ENCODE data around the gene AMER2. TPM values are rescaled to one million over a fixed set of nuclear protein-coding genes. Genes with fewer than 3 reads are reported as not detected.

The AMER2 gene
- polyA plus RNA-seq, 2 donors, result not detected

- Histone ChIP-seq H3K27ac (ENCODE audit: low read depth in 2 of 2, low read length in 1 of 2) (no peak overlapping the region), H3K36me3 (ENCODE audit: control insufficient read depth in 2 of 2, insufficient read depth in 2 of 2, low read length in 1 of 2) (no peaks in the 10 kb centered on the region)
- WGBS, 2 donors, result 73 to 80% methylated on average over 4 of the region's 4 CpGs
These were observed 32.8 kb upstream of the AMER2 start for GRCh38 chr13:25204863-25205262.

GRCh38 chr13:25203127-25203740, 31.1 kb upstream of the AMER2 start:
- no peak overlapping the region for H3K4me3 ChIP-seq (ENCODE audit: low read depth in 1 of 2, low read length in 2 of 2)
- peaks cover 0 to 4% of the 10 kb centered on the region in 2 donors for H3K9me3 ChIP-seq (ENCODE audit: control insufficient read depth in 2 of 2, insufficient read depth in 1 of 2, low read depth in 1 of 2, low read length in 1 of 2)
- WGBS, 2 donors, result 38 to 43% methylated on average over 17 of the region's 17 CpGs
- H3K27me3 ChIP-seq (ENCODE audit: control insufficient read depth in 1 of 2, insufficient read depth in 2 of 2, low read length in 2 of 2), result no peaks in the 10 kb centered on the region
- no peaks in the 10 kb centered on the region for H3K4me1 ChIP-seq (ENCODE audit: control insufficient read depth in 2 of 2, insufficient read depth in 2 of 2, low read length in 1 of 2)
- no peak overlapping the region for H3K27ac ChIP-seq (ENCODE audit: low read depth in 2 of 2, low read length in 1 of 2)
- H3K36me3 ChIP-seq (ENCODE audit: control insufficient read depth in 2 of 2, insufficient read depth in 2 of 2, low read length in 1 of 2), result no peaks in the 10 kb centered on the region

More at GRCh38 chr13:25204863-25205262, 32.8 kb upstream of the AMER2 start:
- Histone ChIP-seq H3K4me1 (ENCODE audit: control insufficient read depth in 2 of 2, insufficient read depth in 2 of 2, low read length in 1 of 2) (no peaks in the 10 kb centered on the region), H3K4me3 (ENCODE audit: low read depth in 1 of 2, low read length in 2 of 2) (no peak overlapping the region), H3K27me3 (ENCODE audit: control insufficient read depth in 1 of 2, insufficient read depth in 2 of 2, low read length in 2 of 2) (no peaks in the 10 kb centered on the region), H3K9me3 (ENCODE audit: control insufficient read depth in 2 of 2, insufficient read depth in 1 of 2, low read depth in 1 of 2, low read length in 1 of 2) (peaks cover 0 to 4% of the 10 kb centered on the region in 2 donors)

DNA sequence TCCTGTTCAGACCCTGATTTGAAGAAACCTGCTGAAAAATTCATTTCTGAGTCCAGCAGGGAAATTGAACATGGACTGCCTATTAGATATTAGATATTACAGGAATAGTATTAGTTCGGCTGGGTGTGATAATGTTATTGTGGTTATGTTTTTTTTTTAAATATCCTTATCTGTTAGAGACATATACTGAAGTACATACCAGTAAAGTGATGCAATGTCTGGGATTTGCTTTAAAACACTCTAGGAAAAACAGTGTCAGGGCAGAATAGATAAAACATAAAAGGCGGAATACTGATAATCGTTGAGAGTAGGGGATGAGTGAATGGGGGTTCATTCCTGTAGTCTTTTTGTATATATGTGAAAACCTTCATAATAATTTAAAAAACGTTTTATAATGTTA, 28.7 kb upstream of the AMER2 start:
- no peaks in the 10 kb centered on the region for H3K27me3 ChIP-seq (ENCODE audit: control insufficient read depth in 1 of 2, insufficient read depth in 2 of 2, low read length in 2 of 2)
- 64 to 72% methylated on average over 4 of the region's 4 CpGs for WGBS, 2 donors
- no peaks in the 10 kb centered on the region for H3K36me3 ChIP-seq (ENCODE audit: control insufficient read depth in 2 of 2, insufficient read depth in 2 of 2, low read length in 1 of 2)
- H3K9me3 ChIP-seq (ENCODE audit: control insufficient read depth in 2 of 2, insufficient read depth in 1 of 2, low read depth in 1 of 2, low read length in 1 of 2), result peaks cover 0 to 4% of the 10 kb centered on the region in 2 donors
- no peak overlapping the region for H3K4me3 ChIP-seq (ENCODE audit: low read depth in 1 of 2, low read length in 2 of 2)
- H3K4me1 ChIP-seq (ENCODE audit: control insufficient read depth in 2 of 2, insufficient read depth in 2 of 2, low read length in 1 of 2), result no peaks in the 10 kb centered on the region
- H3K27ac ChIP-seq (ENCODE audit: low read depth in 2 of 2, low read length in 1 of 2), result no peak overlapping the region

GRCh38 chr13:25198647-25199046, 26.6 kb upstream of the AMER2 start:
- Histone ChIP-seq H3K27me3 (ENCODE audit: control insufficient read depth in 1 of 2, insufficient read depth in 2 of 2, low read length in 2 of 2) (no peaks in the 10 kb centered on the region), H3K27ac (ENCODE audit: low read depth in 2 of 2, low read length in 1 of 2) (no peak overlapping the region), H3K4me1 (ENCODE audit: control insufficient read depth in 2 of 2, insufficient read depth in 2 of 2, low read length in 1 of 2) (no peaks in the 10 kb centered on the region), H3K9me3 (ENCODE audit: control insufficient read depth in 2 of 2, insufficient read depth in 1 of 2, low read depth in 1 of 2, low read length in 1 of 2) (peaks cover 0 to 4% of the 10 kb centered on the region in 2 donors), H3K4me3 (ENCODE audit: low read depth in 1 of 2, low read length in 2 of 2) (no peak overlapping the region), H3K36me3 (ENCODE audit: control insufficient read depth in 2 of 2, insufficient read depth in 2 of 2, low read length in 1 of 2) (no peaks in the 10 kb centered on the region)
- 47 to 67% methylated on average over 5 of the region's 5 CpGs for WGBS, 2 donors

- Histone ChIP-seq H3K36me3 (ENCODE audit: control insufficient read depth in 2 of 2, insufficient read depth in 2 of 2, low read length in 1 of 2) (no peaks in the 10 kb centered on the region), H3K4me1 (ENCODE audit: control insufficient read depth in 2 of 2, insufficient read depth in 2 of 2, low read length in 1 of 2) (no peaks in the 10 kb centered on the region), H3K4me3 (ENCODE audit: low read depth in 1 of 2, low read length in 2 of 2) (no peak overlapping the region), H3K27ac (ENCODE audit: low read depth in 2 of 2, low read length in 1 of 2) (no peak overlapping the region), H3K9me3 (ENCODE audit: control insufficient read depth in 2 of 2, insufficient read depth in 1 of 2, low read depth in 1 of 2, low read length in 1 of 2) (no peaks in the 10 kb centered on the region), H3K27me3 (ENCODE audit: control insufficient read depth in 1 of 2, insufficient read depth in 2 of 2, low read length in 2 of 2) (no peaks in the 10 kb centered on the region)
- 78 to 86% methylated on average over 11 of the region's 11 CpGs for WGBS, 2 donors
These were observed 24.9 kb upstream of the AMER2 start for GRCh38 chr13:25196971-25197370.

GRCh38 chr13:25192936-25193335, 20.8 kb upstream of the AMER2 start:
- no peak overlapping the region for H3K4me3 ChIP-seq (ENCODE audit: low read depth in 1 of 2, low read length in 2 of 2)
- no peaks in the 10 kb centered on the region for H3K36me3 ChIP-seq (ENCODE audit: control insufficient read depth in 2 of 2, insufficient read depth in 2 of 2, low read length in 1 of 2)
- peaks cover 0 to 2% of the 10 kb centered on the region in 2 donors for H3K9me3 ChIP-seq (ENCODE audit: control insufficient read depth in 2 of 2, insufficient read depth in 1 of 2, low read depth in 1 of 2, low read length in 1 of 2)
- WGBS, 2 donors, result 67 to 71% methylated on average over 8 of the region's 8 CpGs
- H3K4me1 ChIP-seq (ENCODE audit: control insufficient read depth in 2 of 2, insufficient read depth in 2 of 2, low read length in 1 of 2), result no peaks in the 10 kb centered on the region
- H3K27ac ChIP-seq (ENCODE audit: low read depth in 2 of 2, low read length in 1 of 2), result no peak overlapping the region
- H3K27me3 ChIP-seq (ENCODE audit: control insufficient read depth in 1 of 2, insufficient read depth in 2 of 2, low read length in 2 of 2), result no peaks in the 10 kb centered on the region

GRCh38 chr13:25192489-25192888, 20.4 kb upstream of the AMER2 start:
- Histone ChIP-seq H3K27ac (ENCODE audit: low read depth in 2 of 2, low read length in 1 of 2) (no peak overlapping the region), H3K4me1 (ENCODE audit: control insufficient read depth in 2 of 2, insufficient read depth in 2 of 2, low read length in 1 of 2) (no peaks in the 10 kb centered on the region), H3K27me3 (ENCODE audit: control insufficient read depth in 1 of 2, insufficient read depth in 2 of 2, low read length in 2 of 2) (no peaks in the 10 kb centered on the region), H3K9me3 (ENCODE audit: control insufficient read depth in 2 of 2, insufficient read depth in 1 of 2, low read depth in 1 of 2, low read length in 1 of 2) (peaks cover 0 to 2% of the 10 kb centered on the region in 2 donors), H3K36me3 (ENCODE audit: control insufficient read depth in 2 of 2, insufficient read depth in 2 of 2, low read length in 1 of 2) (no peaks in the 10 kb centered on the region), H3K4me3 (ENCODE audit: low read depth in 1 of 2, low read length in 2 of 2) (no peak overlapping the region)
- 84 to 87% methylated on average over 8 of the region's 8 CpGs for WGBS, 2 donors

- Histone ChIP-seq H3K4me3 (ENCODE audit: low read depth in 1 of 2, low read length in 2 of 2) (no peak overlapping the region), H3K4me1 (ENCODE audit: control insufficient read depth in 2 of 2, insufficient read depth in 2 of 2, low read length in 1 of 2) (no peaks in the 10 kb centered on the region), H3K36me3 (ENCODE audit: control insufficient read depth in 2 of 2, insufficient read depth in 2 of 2, low read length in 1 of 2) (no peaks in the 10 kb centered on the region), H3K27me3 (ENCODE audit: control insufficient read depth in 1 of 2, insufficient read depth in 2 of 2, low read length in 2 of 2) (no peaks in the 10 kb centered on the region), H3K9me3 (ENCODE audit: control insufficient read depth in 2 of 2, insufficient read depth in 1 of 2, low read depth in 1 of 2, low read length in 1 of 2) (peaks cover 0 to 2% of the 10 kb centered on the region in 2 donors), H3K27ac (ENCODE audit: low read depth in 2 of 2, low read length in 1 of 2) (no peak overlapping the region)
- 75 to 84% methylated on average over 2 of the region's 2 CpGs for WGBS, 2 donors
These were observed 20.0 kb upstream of the AMER2 start for GRCh38 chr13:25192052-25192451.

DNA sequence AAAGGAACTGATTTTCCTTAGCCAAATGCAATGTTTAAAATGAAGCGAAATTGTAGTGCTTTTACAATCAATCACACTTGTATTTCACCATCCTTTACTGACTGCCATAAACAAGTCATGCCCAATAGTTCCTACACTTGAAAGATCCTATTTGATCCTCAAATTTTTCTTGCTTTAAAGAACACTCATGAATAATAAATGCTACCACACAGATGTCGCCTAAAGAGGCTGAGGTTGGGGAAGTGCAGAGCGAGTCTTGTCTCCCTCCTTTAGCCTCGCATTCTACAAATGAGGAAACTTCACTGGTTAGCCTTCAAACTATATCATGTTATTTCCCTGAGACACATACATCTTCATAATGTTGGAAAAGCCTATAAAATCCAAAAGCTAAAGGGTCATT, 18.7 kb upstream of the AMER2 start:
- no peak overlapping the region for H3K4me3 ChIP-seq (ENCODE audit: low read depth in 1 of 2, low read length in 2 of 2)
- no peak overlapping the region for H3K27ac ChIP-seq (ENCODE audit: low read depth in 2 of 2, low read length in 1 of 2)
- no peaks in the 10 kb centered on the region for H3K27me3 ChIP-seq (ENCODE audit: control insufficient read depth in 1 of 2, insufficient read depth in 2 of 2, low read length in 2 of 2)
- no peaks in the 10 kb centered on the region for H3K4me1 ChIP-seq (ENCODE audit: control insufficient read depth in 2 of 2, insufficient read depth in 2 of 2, low read length in 1 of 2)
- 56 to 71% methylated on average over 4 of the region's 4 CpGs for WGBS, 2 donors
- H3K9me3 ChIP-seq (ENCODE audit: control insufficient read depth in 2 of 2, insufficient read depth in 1 of 2, low read depth in 1 of 2, low read length in 1 of 2), result peaks cover 0 to 2% of the 10 kb centered on the region in 2 donors
- no peaks in the 10 kb centered on the region for H3K36me3 ChIP-seq (ENCODE audit: control insufficient read depth in 2 of 2, insufficient read depth in 2 of 2, low read length in 1 of 2)

GRCh38 chr13:25190256-25190655, 18.2 kb upstream of the AMER2 start:
- Histone ChIP-seq H3K4me3 (ENCODE audit: low read depth in 1 of 2, low read length in 2 of 2) (no peak overlapping the region), H3K9me3 (ENCODE audit: control insufficient read depth in 2 of 2, insufficient read depth in 1 of 2, low read depth in 1 of 2, low read length in 1 of 2) (peaks cover 0 to 2% of the 10 kb centered on the region in 2 donors), H3K4me1 (ENCODE audit: control insufficient read depth in 2 of 2, insufficient read depth in 2 of 2, low read length in 1 of 2) (no peaks in the 10 kb centered on the region), H3K36me3 (ENCODE audit: control insufficient read depth in 2 of 2, insufficient read depth in 2 of 2, low read length in 1 of 2) (no peaks in the 10 kb centered on the region), H3K27ac (ENCODE audit: low read depth in 2 of 2, low read length in 1 of 2) (no peak overlapping the region), H3K27me3 (ENCODE audit: control insufficient read depth in 1 of 2, insufficient read depth in 2 of 2, low read length in 2 of 2) (no peaks in the 10 kb centered on the region)
- 54 to 55% methylated on average over 5 of the region's 5 CpGs for WGBS, 2 donors
